CD4-positive, alpha-beta T cell treated with Interleukin-1 beta for 1 hour (primary cell): ENCODE measurements around the gene NLRP12.
"Not testable (repeated sequence)": the region's sequence is repeated elsewhere in the genome, so short reads cannot be mapped to it uniquely, and the experiment has no call there.

Source experiments
- DNase-seq, 2 donors: peaks; one replicate each; pipeline ENCODE4 v3.0.0-alpha.2; 2020 to 2022

The NLRP12 gene, protein sequence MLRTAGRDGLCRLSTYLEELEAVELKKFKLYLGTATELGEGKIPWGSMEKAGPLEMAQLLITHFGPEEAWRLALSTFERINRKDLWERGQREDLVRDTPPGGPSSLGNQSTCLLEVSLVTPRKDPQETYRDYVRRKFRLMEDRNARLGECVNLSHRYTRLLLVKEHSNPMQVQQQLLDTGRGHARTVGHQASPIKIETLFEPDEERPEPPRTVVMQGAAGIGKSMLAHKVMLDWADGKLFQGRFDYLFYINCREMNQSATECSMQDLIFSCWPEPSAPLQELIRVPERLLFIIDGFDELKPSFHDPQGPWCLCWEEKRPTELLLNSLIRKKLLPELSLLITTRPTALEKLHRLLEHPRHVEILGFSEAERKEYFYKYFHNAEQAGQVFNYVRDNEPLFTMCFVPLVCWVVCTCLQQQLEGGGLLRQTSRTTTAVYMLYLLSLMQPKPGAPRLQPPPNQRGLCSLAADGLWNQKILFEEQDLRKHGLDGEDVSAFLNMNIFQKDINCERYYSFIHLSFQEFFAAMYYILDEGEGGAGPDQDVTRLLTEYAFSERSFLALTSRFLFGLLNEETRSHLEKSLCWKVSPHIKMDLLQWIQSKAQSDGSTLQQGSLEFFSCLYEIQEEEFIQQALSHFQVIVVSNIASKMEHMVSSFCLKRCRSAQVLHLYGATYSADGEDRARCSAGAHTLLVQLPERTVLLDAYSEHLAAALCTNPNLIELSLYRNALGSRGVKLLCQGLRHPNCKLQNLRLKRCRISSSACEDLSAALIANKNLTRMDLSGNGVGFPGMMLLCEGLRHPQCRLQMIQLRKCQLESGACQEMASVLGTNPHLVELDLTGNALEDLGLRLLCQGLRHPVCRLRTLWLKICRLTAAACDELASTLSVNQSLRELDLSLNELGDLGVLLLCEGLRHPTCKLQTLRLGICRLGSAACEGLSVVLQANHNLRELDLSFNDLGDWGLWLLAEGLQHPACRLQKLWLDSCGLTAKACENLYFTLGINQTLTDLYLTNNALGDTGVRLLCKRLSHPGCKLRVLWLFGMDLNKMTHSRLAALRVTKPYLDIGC

DNA sequence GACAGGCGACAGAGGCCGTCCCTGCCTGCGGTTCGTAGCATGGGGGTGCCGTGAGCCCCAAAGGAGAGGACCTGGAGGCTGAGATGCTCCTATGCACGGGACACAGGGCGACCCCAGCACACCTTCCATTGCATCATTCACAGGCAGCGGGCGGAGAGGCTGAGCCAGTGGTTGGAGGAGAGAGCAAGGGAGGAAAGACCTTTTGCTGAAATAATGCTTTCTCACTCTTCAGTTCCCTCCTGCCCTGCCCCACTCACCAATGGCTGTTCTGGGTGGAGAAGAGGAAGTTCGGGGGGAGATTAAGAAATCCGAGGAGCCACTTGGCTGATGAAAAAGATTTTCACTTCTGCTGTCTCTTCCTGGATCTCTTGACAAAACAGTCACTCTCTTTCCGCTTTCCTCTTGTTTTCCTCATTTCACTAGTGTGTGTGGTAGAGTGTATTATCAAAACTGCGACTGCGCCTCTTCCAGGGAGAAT lies at the start of gene NLRP12:
NLRP12 (minus strand) TSS at position 181 of the 478 bp plus-strand sequence; CDS start at position 41, 140 bp downstream.
- DNase-seq, result peak; percentile 7 to 68

DNA sequence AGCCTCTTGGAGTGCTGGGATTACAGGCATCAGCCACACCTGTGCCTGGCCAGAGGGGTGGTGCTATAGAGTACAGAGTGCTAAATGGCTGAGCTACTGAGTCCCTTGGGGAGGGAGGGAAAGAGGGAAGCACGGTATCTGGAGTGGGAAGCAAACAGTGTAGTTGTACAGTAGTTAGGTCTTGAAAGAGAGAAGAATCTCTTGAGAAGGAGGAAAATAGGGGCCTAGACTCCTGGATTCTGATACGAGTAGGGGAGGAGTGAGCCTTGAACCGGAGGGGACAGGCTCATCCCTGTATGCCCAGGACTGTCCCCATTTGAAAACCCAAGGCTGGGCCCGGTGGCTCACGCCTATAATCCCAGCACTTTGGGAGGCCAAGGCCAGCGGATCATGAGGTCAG lies 48.6 kb upstream of the NLRP12 start:
- peak in 1 of 2 donors; percentile 20 for DNase-seq

GRCh38 chr19:53871454-53871853 lies 47.3 kb upstream of the NLRP12 start:
- peak; percentile 44 to 56 for DNase-seq

GRCh38 chr19:53870485-53870844 lies 46.4 kb upstream of the NLRP12 start:
- DNase-seq, result peak; percentile 45 to 68

- DNase-seq, result not testable (repeated sequence)
Observed at GRCh38 chr19:53869805-53870484, 45.8 kb upstream of the NLRP12 start.

- peak; percentile 94 to 95 for DNase-seq
Observed at GRCh38 chr19:53868892-53869804, 45.0 kb upstream of the NLRP12 start.

- DNase-seq, result peak; percentile 62 to 67
Observed at GRCh38 chr19:53868091-53868891, 44.2 kb upstream of the NLRP12 start.

DNA sequence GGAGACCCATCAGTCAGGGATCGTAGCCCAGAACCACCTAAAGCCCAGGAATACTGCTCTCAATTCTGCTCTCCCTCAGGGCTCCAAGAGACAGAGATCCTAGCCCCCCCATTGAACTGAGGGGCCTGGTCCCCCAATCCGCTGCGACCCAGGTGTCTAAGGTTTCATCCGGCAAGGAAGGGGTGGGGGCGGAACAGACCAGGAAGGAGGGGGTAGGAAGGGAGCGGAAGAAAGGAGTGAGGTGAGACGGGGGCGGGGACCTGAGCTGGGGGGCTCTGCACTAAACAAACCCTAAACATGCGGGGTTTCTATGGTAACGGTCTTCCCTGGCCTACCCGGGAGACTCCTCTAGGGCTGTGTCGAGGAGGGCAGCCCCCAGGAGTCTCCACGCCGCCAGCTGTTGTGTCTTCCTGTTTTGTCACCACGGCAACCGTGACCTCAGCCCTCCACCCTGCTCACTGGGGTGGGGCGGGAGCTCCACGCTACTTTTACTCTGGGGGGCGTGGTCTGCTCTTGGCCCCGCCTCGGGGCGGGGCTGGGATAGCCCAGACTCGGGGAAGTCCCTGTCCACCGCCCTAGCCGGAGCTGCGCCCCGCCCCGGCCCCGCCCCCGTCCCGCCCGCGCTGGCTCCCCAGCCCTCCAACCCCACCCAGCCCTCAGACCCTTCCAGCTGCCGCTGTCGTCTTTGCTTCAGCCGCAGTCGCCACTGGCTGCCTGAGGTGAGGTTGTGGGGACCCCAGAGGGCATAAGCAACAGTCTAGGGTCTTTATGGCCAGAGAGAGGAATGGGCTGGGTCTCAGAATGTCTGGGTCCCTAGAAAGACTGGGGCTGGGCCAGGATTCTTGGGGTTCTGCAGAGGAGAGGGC lies 43.3 kb upstream of the NLRP12 start, which contains the start of gene MYADM:
MYADM (plus strand) TSS at position 659 of the 866 bp plus-strand sequence. CDS start 5,647 bp downstream, outside the sequence.
- DNase-seq, result peak; percentile 100

- DNase-seq, result no peak
Observed at GRCh38 chr19:53866865-53867224, 42.7 kb upstream of the NLRP12 start.

GRCh38 chr19:53865918-53866864 lies 42.1 kb upstream of the NLRP12 start:
- DNase-seq, result peak; percentile 85 to 88

GRCh38 chr19:53865523-53865917 lies 41.4 kb upstream of the NLRP12 start:
- DNase-seq, result peak; percentile 18 to 21

DNA sequence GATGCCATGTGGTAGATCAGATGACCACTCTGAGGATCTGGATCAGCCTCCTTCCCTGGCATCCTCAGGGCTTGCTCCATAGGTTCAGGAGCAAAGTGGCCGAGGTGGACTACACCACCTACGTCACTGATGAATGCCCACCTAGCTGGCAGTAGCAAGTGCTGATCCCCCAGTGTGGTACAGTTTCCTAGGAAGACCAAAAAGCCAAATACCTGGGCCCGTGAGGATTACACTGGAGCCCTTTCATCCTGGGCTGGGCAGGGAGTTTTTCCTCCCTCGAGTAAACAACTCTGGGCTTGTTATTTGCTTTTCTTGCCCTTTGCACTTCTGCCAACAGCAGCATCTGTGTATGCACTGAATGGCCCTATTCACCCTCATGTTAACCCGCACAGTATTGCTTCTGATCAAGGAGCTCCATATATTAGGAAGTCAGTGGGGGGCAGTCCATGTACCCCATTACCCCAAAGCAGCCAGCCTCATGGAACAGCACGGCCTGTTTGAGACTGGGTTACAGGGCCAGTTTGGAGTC lies 40.3 kb upstream of the NLRP12 start:
- DNase-seq, result no peak

DNA sequence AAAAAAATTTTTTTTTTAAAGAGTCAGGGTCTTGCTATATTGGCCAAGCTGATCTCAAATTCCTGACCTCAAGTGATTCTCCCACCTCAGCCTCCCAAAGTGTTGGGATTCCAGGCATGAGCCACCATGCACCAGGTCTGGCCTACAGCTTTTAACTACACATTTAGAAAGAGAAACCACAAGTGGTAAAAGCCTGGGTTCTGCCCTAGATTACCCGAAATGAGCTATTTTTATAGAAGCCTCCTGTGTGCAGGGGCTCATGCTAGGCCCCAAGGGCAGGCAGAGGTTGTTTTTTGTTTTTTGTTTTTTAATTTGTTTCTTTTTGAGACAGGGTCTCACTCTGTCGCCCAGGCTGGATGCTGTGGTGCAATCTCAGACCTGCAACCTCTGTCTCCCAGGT lies 29.6 kb upstream of the NLRP12 start:
- no peak for DNase-seq

DNA sequence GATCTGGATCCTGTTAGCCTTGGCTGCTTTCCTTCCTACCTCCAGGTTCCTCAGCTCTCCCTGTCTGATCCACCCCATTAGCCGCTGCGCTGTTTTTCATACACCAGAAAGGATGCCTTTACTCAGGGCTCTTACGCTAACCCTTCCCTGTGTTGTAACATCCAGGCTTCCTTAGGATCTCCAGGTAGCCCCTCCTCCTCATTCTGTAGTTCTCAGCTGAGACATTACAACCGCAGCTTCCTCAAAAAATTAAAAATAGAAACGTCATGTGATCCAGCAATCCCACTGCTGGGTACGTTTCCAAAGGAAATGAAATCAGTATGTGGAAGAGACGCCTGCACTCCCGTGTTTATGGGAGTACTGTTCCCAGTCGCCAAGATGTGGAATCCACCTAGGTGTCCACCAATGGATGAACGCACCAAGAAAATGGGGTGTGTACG lies 25.1 kb upstream of the NLRP12 start:
- DNase-seq, result peak in 1 of 2 donors; percentile 33

DNA sequence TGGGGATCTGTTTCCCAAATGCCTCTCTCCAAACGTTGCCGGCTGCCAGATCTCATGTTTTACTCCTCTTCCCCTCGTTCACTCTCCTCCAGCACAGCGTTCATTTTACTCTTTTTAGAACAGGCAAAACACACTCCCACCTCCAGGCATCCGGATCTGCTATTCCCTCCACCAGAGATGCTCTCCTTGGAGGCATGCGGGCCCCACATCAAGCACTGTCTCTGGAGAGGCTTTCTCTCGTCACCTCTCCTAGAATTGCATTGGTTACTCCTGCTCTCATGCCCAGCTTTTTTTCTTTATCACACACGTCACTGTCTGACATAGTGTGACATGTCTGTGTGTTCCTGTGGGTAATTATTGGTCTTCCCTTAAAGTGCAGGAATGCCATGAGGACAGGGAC lies 23.4 kb upstream of the NLRP12 start:
- no peak for DNase-seq

DNA sequence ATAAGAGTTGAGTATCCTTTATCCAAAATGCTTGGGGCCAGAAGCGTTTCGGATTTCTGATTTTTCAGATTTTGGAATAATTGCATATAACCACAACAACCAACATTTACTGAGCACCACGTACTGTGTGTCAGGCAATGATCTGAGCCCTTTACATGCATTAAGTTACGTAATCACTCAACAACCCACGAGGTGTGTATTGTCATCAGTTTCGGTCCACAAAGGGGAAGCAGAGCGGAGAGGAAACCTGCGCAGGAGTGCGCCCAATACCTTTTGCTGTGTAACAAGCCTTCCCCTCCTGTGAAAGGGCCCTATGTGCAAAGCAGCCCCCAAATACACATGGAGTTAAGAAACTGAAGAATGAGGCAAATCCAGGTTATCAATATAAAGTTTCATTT lies 20.7 kb upstream of the NLRP12 start:
- peak in 1 of 2 donors; percentile 58 for DNase-seq

DNA sequence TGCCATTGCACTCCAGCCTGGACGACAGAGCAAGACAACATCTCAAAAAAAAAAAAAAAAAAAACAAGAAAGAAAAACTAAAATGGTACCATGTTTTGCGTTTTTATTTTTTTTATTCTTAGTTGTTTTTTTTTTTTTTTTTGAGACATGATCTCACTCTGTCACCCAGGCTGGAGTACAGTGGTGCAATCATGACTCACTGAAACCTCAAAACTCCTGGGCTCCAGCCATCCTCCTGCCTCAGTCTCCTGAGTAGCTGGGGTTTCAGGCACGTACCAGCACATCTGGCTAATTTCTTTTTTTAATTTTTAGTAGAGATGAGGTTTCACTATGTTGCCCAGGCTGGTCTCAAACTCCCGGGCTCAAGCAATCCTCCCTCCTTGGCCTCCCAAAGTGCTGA lies 16.8 kb upstream of the NLRP12 start:
- peak in 1 of 2 donors; percentile 39 for DNase-seq

- not testable (repeated sequence) for DNase-seq
Observed at GRCh38 chr19:53840241-53840640, 16.1 kb upstream of the NLRP12 start.
